ENCODE data around the gene EFHC2.
"Not testable (repeated sequence)": the region's sequence is repeated elsewhere in the genome, so short reads cannot be mapped to it uniquely, and the experiment has no call there.

Gene EFHC2

GRCh38 chrX:44290718-44291117 is 52.8 kb downstream of the EFHC2 start:
- no peak for FAIRE-seq

GRCh38 chrX:44282753-44283152 is 60.7 kb downstream of the EFHC2 start:
- FAIRE-seq = no peak

GRCh38 chrX:44280116-44280515 is 63.4 kb downstream of the EFHC2 start:
- no peak for FAIRE-seq

- no peak for FAIRE-seq
Measured at GRCh38 chrX:44274096-44274495, 69.4 kb downstream of the EFHC2 start.

- no peak for FAIRE-seq
Measured at GRCh38 chrX:44267861-44268260, 75.6 kb downstream of the EFHC2 start.

GRCh38 chrX:44267116-44267515 is 76.4 kb downstream of the EFHC2 start:
- no peak for FAIRE-seq

- FAIRE-seq = no peak
Measured at GRCh38 chrX:44265559-44265958, 77.9 kb downstream of the EFHC2 start.

GRCh38 chrX:44264936-44265335 is 78.5 kb downstream of the EFHC2 start:
- no peak for FAIRE-seq

GRCh38 chrX:44261286-44261685 is 82.2 kb downstream of the EFHC2 start:
- no peak for FAIRE-seq

- FAIRE-seq = no peak
Measured at GRCh38 chrX:44260609-44261008, 82.9 kb downstream of the EFHC2 start.

- not testable (repeated sequence) for FAIRE-seq
Measured at GRCh38 chrX:44255742-44256141, 87.7 kb downstream of the EFHC2 start.

- FAIRE-seq = no peak
Measured at GRCh38 chrX:44253575-44253942, 89.9 kb downstream of the EFHC2 start.

GRCh38 chrX:44252688-44253574 is 90.5 kb downstream of the EFHC2 start:
- not testable (repeated sequence) for FAIRE-seq

- FAIRE-seq = no peak
Measured at GRCh38 chrX:44247468-44247867, 96.0 kb downstream of the EFHC2 start.

- FAIRE-seq = no peak
Measured at GRCh38 chrX:44246826-44247225, 96.6 kb downstream of the EFHC2 start.

- no peak for FAIRE-seq
Measured at GRCh38 chrX:44245733-44246132, 97.7 kb downstream of the EFHC2 start.

GRCh38 chrX:44244008-44244407 is 99.5 kb downstream of the EFHC2 start:
- FAIRE-seq = no peak

GRCh38 chrX:44241546-44241945 is 101.9 kb downstream of the EFHC2 start:
- FAIRE-seq = no peak

- FAIRE-seq = no peak
Measured at GRCh38 chrX:44240036-44240435, 103.4 kb downstream of the EFHC2 start.

- no peak for FAIRE-seq
Measured at GRCh38 chrX:44239036-44239435, 104.4 kb downstream of the EFHC2 start.

GRCh38 chrX:44235534-44235933 is 107.9 kb downstream of the EFHC2 start:
- FAIRE-seq = no peak

- FAIRE-seq = no peak
Measured at GRCh38 chrX:44234541-44234940, 108.9 kb downstream of the EFHC2 start.

- FAIRE-seq = no peak
Measured at GRCh38 chrX:44234116-44234515, 109.4 kb downstream of the EFHC2 start.

- FAIRE-seq = no peak
Measured at GRCh38 chrX:44232081-44232480, 111.4 kb downstream of the EFHC2 start.

GRCh38 chrX:44228621-44229020 is 114.9 kb downstream of the EFHC2 start:
- FAIRE-seq = no peak

Data from TTC549 (cell line).